ENCODE measurements around the gene ZCCHC24. TPM values are rescaled to one million over a fixed set of nuclear protein-coding genes. Genes with fewer than 3 reads are reported as not detected.

ZCCHC24 gene
- total RNA-seq, 1 experiment from 2014 or later = 3.8 TPM

DNA sequence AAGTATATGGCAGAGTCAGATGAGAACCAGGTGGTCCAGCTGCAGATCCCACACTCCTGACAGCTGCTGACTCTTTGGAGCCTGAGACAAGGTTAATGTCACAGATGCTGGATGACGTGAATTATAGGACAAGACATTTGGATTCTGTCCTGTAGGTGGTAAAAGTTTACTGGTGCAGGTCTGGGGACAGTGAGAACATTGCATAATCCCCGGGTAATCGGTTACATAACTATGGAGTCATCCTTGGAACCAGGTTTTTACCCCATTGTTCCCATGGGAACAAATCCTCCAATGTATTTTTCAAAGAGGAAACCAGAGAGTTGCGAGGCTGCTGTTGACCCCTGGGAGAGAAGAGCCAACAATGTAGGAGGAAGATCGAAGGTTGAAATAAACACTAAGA lies 27.5 kb upstream of the ZCCHC24 start:
- no peak overlapping the region for H2BK15ac ChIP-seq (ENCODE audit: low read depth, low read length)
- H3K18ac ChIP-seq (ENCODE audit: insufficient read length, low read depth, low read length) = no peak overlapping the region
- H3K9me3 Mint-ChIP-seq = no peaks in the 10 kb centered on the region
- no peaks in the 10 kb centered on the region for H3K79me1 ChIP-seq (ENCODE audit: insufficient read depth, low read depth, low read length, poor library complexity, severe bottlenecking)
- DNase-seq = peak; percentile 5
- H2BK5ac ChIP-seq (ENCODE audit: insufficient read length, low read length) = no peak overlapping the region
- no peak overlapping the region for H3K14ac ChIP-seq (ENCODE audit: insufficient read depth, low read length)
- no peaks in the 10 kb centered on the region for H3K23me2 ChIP-seq (ENCODE audit: insufficient read length, low read depth, low read length, poor library complexity, severe bottlenecking)
- no peaks in the 10 kb centered on the region for H3K4me1 ChIP-seq (ENCODE audit: insufficient read depth, low read length)
- H3K4ac ChIP-seq (ENCODE audit: low read depth, low read length) = no peak overlapping the region
- no peak overlapping the region for H2AFZ ChIP-seq (ENCODE audit: low read length)
- no peak overlapping the region for H4K91ac ChIP-seq (ENCODE audit: insufficient read length, low read depth, low read length)
- H2AK5ac ChIP-seq (ENCODE audit: insufficient read length, low read length) = no peak overlapping the region
- H3K9ac ChIP-seq (ENCODE audit: extremely low read depth, insufficient read length, low read length) = no peak overlapping the region
- no peak overlapping the region for H2BK20ac ChIP-seq (ENCODE audit: low read depth, low read length, poor library complexity, severe bottlenecking)
- no peak overlapping the region for H4K8ac ChIP-seq (replicated peaks; ENCODE audit: insufficient read length, low read depth, low read length)
- no peaks in the 10 kb centered on the region for H3K9me3 ChIP-seq (ENCODE audit: control insufficient read depth, low read depth, low read length)
- H3T11ph ChIP-seq (ENCODE audit: low read length) = no peak overlapping the region
- H3K23ac ChIP-seq (ENCODE audit: insufficient read length, low read depth, low read length) = no peak overlapping the region
- H2BK120ac ChIP-seq (ENCODE audit: low read depth, low read length, poor library complexity, severe bottlenecking) = no peak overlapping the region
- no peak overlapping the region for H3K4me2 ChIP-seq (ENCODE audit: insufficient read depth, insufficient read length, low read length)
- H3K27ac ChIP-seq (ENCODE audit: insufficient read length, low read depth, low read length) = no peak overlapping the region
- H4K20me1 ChIP-seq (ENCODE audit: control insufficient read depth, insufficient read depth, insufficient read length) = no peaks in the 10 kb centered on the region
- no peaks in the 10 kb centered on the region for H3K27me3 ChIP-seq (ENCODE audit: insufficient read depth, low read length)
- peak overlapping the region in 1 of 3 experiments; percentile 68; a peak in 2 of 7 replicates for H3K27ac Mint-ChIP-seq
- H3K27me3 Mint-ChIP-seq (ENCODE audit: low read depth) = peaks cover 22% of the 10 kb centered on the region
- no peak overlapping the region for H3K56ac ChIP-seq (ENCODE audit: insufficient read length, low read depth, low read length)
- WGBS (ENCODE audit: extremely low coverage, insufficient read length, low lambda C conversion rate) = no CpG with 5 or more reads among the region's 5 CpGs
- no peak overlapping the region for H3K4me3 Mint-ChIP-seq
- no peak overlapping the region for H4K5ac ChIP-seq (ENCODE audit: insufficient read length, low read depth, low read length)
- no peak overlapping the region for H2BK12ac ChIP-seq (ENCODE audit: insufficient read length, low read depth, low read length)
- no peak for TF ChIP-seq CTCF (conservative IDR thresholded peaks at IDR 0.05)
- H3K4me1 Mint-ChIP-seq = peaks cover 8 to 11% of the 10 kb centered on the region in 2 experiments
- no peaks in the 10 kb centered on the region for H3K79me2 ChIP-seq (ENCODE audit: insufficient read depth, low read length)
- H3K36me3 Mint-ChIP-seq (ENCODE audit: insufficient read depth in 1 of 3, low read depth in 3 of 3) = no peaks in the 10 kb centered on the region
